Activated naive CD8-positive, alpha-beta T cell treated with anti-CD3 and anti-CD28 coated beads, Interleukin-2, amount 50 U/mL, for 24 hours (primary cell): Measurements from ENCODE around the gene ADO.

Experiments
- ATAC-seq: fragments of 150-1000 bp; cut with Tn5 transposase; one replicate; pipeline ENCODE4 v1.10.0; 2021
- DNase-seq: peaks from one replicate; pipeline ENCODE4 v3.0.0; 2021
- H3K27ac Mint-ChIP-seq: one replicate; pipeline ENCODE4 v1.8.0; 2021; ENCODE audit warnings: mild to moderate bottlenecking, mixed read lengths
- H3K27me3 Mint-ChIP-seq: one replicate; pipeline ENCODE4 v1.8.0; 2021; ENCODE audit warnings: mixed read lengths
- H3K36me3 Mint-ChIP-seq: one replicate; pipeline ENCODE4 v1.8.0; 2021; ENCODE audit warnings: low read depth, mixed read lengths
- H3K4me1 Mint-ChIP-seq: one replicate; pipeline ENCODE4 v1.8.0; 2021; ENCODE audit warnings: mixed read lengths
- H3K4me3 Mint-ChIP-seq: one replicate; pipeline ENCODE4 v1.8.0; 2021; ENCODE audit warnings: mild to moderate bottlenecking, moderate library complexity, mixed read lengths
- H3K9me3 Mint-ChIP-seq: one replicate; pipeline ENCODE4 v1.8.0; 2021; ENCODE audit warnings: mixed read lengths

Gene ADO

DNA sequence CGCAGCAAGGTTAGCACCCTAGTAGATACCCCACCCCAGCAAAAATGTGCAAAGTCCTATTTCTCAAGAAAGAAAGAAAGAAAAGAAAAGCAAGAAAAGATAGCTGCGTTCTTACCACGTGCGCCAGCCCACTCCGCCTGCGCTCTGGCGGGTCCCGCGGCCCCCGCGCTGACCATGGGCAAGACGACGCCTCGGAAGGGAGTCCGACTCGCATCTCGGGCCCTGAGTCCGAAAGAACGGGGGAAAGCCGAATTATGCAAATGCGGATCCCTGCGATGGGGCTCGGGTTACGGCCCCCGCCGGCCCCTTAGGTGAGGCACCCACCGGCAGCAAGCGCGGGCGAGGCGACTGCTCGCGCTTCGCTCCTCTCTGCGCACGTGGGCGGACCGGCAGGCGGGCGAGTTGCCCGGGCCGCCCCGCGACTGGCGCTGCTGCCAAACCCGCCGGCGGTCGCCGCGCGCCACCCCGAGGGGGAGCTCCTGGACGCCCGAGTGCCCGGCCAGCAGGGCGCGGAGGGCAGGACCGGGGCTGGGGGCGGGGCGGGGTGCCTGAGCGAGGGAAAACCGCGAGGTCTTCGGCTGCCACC, 14.0 kb downstream of the ADO start:
- Mint-ChIP-seq H3K9me3 (no peaks in the 10 kb centered on the region), H3K4me1 (peaks cover 38% of the 10 kb centered on the region), H3K4me3 (peak overlapping the region; percentile 94), H3K36me3 (peaks cover 28% of the 10 kb centered on the region), H3K27ac (peak overlapping the region; percentile 100), H3K27me3 (peaks cover 21% of the 10 kb centered on the region)
- ATAC-seq (no peak), DNase-seq (peak; percentile 74)

DNA sequence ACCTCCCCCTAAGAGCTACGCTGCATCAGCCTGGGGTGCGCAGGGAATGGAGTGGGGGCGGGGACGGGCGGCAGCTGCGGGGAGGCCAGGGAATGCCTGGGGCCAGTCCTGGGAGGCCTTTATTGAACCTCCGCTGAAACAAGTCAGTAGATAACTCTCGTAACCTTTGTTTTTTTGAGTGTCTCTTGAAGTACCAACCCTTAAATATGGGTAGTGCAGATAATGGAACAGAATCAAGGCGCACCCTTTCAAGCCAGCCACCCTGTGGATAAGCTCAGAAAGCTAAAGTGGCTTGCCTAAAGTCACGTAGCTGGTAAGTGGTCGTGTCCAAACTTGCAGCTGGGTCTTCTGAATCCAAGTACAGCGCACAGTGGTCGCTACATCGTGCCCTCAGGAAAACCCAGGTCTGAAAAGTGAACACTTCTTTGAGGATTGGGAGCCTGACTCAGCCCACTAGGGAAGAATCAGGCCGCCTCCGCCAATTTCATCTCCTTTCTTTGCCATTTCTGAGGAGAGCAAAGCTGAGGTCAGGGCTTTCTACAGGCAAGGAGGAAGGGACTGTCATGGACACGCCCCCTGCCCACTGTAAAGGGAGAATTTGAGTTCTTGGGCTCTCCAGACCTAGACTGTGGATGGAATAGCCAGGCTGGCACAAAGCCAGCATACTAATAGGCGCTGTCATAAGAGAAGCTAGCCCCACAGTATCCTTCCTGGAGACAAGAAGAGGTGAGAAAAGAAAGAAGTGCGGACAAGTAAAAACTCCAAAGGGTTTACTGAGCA, 14.8 kb downstream of the ADO start:
- ATAC-seq (no peak), DNase-seq (no peak)
- peak overlapping the region; percentile 57 for H3K4me3 Mint-ChIP-seq
- H3K27ac Mint-ChIP-seq: peak overlapping the region; percentile 65
- peaks cover 19% of the 10 kb centered on the region for H3K36me3 Mint-ChIP-seq
- no peaks in the 10 kb centered on the region for H3K9me3 Mint-ChIP-seq
- peaks cover 29% of the 10 kb centered on the region for H3K4me1 Mint-ChIP-seq
- H3K27me3 Mint-ChIP-seq: peaks cover 21% of the 10 kb centered on the region

DNA sequence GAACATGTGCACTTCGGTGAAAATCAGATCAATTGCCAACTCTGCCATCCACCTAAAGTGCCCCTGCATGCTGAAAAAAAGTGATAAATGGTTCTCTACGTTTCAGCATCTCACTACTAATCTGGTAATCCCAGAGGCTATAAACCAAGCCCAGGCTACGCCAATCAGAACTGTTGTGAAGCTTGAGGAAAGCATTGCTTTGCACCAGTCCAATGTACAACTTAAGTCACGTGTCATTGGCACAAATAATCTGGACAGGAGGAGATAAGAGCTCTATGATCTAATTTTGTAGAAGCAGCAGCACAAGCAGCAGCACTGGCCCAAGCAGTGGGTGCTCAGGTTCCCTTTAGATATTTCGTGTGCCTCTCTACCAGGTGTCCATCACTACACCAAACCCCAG, 16.1 kb downstream of the ADO start:
- H3K27ac Mint-ChIP-seq: no peak overlapping the region
- ATAC-seq: no peak
- H3K27me3 Mint-ChIP-seq: peaks cover 21% of the 10 kb centered on the region
- no peaks in the 10 kb centered on the region for H3K9me3 Mint-ChIP-seq
- no peak overlapping the region for H3K4me3 Mint-ChIP-seq
- H3K4me1 Mint-ChIP-seq: peaks cover 25% of the 10 kb centered on the region
- no peak for DNase-seq
- H3K36me3 Mint-ChIP-seq: peaks cover 8% of the 10 kb centered on the region

DNA sequence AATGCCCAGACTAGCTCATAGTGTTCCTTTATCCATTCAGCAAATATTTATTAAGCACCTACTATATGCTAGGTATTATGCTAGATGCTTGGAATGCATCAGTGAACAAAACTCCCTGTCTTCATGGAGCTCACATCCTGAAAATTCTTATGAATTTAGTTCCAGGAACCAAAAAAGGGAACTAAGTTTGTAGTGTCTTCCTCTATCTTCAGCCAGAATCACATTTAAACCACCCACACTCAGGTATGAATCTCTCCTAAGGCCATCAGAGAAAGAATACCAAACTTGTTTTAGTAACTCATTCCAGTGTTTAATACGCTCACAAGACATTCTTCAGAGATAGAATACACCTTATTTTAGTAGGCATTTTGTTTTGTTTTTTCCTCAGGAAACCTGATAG, 21.8 kb downstream of the ADO start:
- Mint-ChIP-seq H3K27ac (no peak overlapping the region), H3K27me3 (no peaks in the 10 kb centered on the region), H3K36me3 (no peaks in the 10 kb centered on the region), H3K4me3 (no peak overlapping the region), H3K4me1 (peaks cover under 1% of the 10 kb centered on the region), H3K9me3 (no peaks in the 10 kb centered on the region)
- no peak for DNase-seq
- ATAC-seq: no peak

DNA sequence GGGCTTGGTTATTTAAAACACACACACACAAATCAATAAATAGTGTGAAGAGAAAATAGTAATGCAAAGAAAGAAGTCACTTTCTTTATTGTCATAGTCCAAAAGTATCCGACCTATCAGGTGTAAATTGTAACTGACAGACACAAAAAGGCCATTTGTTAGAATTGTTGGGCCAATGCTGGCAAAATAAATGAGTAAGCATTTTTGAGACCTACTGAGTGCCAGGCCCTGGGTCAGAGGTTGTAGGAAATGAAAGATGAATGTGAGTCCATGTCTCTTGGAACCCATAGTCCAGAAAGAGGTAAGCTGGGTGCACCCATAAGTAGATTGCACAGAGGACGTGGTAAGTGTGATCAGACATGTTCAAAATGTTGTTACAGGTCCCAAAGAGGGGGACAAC, 25.1 kb downstream of the ADO start:
- Mint-ChIP-seq H3K4me3 (no peak overlapping the region), H3K27me3 (peaks cover 5% of the 10 kb centered on the region), H3K4me1 (peaks cover 3% of the 10 kb centered on the region), H3K36me3 (no peaks in the 10 kb centered on the region), H3K27ac (no peak overlapping the region), H3K9me3 (no peaks in the 10 kb centered on the region)
- DNase-seq (no peak), ATAC-seq (no peak)

DNA sequence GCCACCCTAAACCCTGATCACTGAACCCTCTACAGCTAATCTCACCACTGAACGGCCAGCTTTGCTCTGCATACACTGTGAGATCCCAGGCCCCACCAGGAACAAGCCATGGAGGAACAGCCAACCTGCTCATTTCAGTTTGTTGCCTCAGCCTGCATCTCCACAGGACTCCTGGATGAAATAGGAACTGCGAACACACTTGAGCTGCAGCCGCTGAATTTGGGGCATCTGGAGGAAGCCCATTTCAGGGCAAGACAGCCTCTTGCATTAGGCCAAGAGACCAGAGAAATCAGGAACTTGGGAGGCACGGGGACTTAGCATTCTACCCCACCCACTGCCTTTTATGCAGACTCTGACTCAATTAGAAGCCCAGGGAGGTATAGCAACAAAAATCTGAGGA, 26.2 kb downstream of the ADO start:
- no peak for DNase-seq
- peaks cover 3% of the 10 kb centered on the region for H3K4me1 Mint-ChIP-seq
- H3K27ac Mint-ChIP-seq: no peak overlapping the region
- no peaks in the 10 kb centered on the region for H3K36me3 Mint-ChIP-seq
- no peak overlapping the region for H3K4me3 Mint-ChIP-seq
- no peak for ATAC-seq
- peaks cover 5% of the 10 kb centered on the region for H3K27me3 Mint-ChIP-seq
- no peaks in the 10 kb centered on the region for H3K9me3 Mint-ChIP-seq

DNA sequence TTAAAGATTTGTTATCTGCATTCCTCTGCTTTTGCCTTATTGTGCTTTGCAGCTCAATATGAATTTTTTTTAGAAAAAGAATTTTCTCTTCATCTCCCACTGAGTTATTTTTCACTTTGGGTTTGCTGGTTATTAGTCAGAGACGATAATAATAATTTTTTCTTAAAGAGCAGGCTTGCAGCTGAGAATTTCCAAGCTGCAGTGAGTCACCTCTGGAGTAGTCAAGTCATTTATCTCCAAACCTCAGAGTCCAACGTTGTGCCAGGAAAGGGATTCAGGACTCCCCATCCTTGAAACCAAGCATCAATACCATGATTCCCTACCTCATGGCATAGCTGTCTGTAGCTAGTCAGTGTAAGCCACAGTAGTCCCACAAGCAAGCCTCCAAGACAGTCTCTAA, 26.8 kb downstream of the ADO start:
- H3K36me3 Mint-ChIP-seq: no peaks in the 10 kb centered on the region
- H3K4me3 Mint-ChIP-seq: no peak overlapping the region
- peaks cover 3% of the 10 kb centered on the region for H3K4me1 Mint-ChIP-seq
- ATAC-seq: no peak
- H3K27me3 Mint-ChIP-seq: peaks cover 5% of the 10 kb centered on the region
- DNase-seq: no peak
- no peaks in the 10 kb centered on the region for H3K9me3 Mint-ChIP-seq
- no peak overlapping the region for H3K27ac Mint-ChIP-seq

DNA sequence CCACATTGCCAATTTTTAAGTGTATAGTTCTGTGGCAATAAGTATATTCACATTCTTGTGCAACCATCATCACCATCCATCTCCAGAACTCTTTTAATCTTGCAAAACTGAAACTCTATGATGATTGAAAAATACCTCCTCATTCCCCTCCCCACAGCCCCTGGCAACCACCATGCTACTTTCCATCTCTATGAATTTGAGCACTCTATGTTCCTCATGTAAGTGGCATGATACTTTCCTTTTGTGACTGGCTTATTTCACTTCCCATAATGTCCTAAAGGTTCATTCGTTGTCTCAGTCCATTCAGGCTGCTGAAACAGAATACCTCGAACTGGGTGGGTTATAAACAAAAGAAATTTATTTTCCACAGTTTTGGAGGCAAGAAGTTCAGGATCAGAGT, 35.1 kb downstream of the ADO start:
- Mint-ChIP-seq H3K36me3 (no peaks in the 10 kb centered on the region), H3K27ac (no peak overlapping the region), H3K4me1 (peaks cover 13% of the 10 kb centered on the region), H3K9me3 (no peaks in the 10 kb centered on the region), H3K27me3 (peaks cover 22% of the 10 kb centered on the region), H3K4me3 (no peak overlapping the region)
- DNase-seq: no peak
- peak; percentile 38 for ATAC-seq

DNA sequence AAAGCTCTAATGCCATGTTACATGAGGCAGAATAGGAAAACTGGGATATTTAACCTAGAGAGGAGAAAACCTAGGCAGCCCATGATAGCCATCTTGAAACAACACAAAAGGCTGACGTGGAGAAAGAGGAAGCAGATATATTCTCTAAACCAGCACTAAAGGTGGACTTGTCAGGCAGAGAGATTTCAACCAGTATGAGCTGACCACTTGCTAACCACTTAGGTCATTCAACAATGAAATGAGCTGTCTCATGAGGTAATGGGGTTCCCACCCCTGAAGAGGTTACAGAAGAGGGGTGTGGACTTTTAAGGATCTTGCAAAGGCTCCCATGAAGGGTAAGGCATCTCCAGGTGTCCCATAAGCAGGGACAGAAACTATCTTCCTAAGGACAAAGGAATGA, 38.5 kb downstream of the ADO start:
- H3K4me1 Mint-ChIP-seq: peaks cover 26% of the 10 kb centered on the region
- no peak for ATAC-seq
- peaks cover 21% of the 10 kb centered on the region for H3K27me3 Mint-ChIP-seq
- peaks cover 15% of the 10 kb centered on the region for H3K9me3 Mint-ChIP-seq
- DNase-seq: no peak
- peaks cover 7% of the 10 kb centered on the region for H3K36me3 Mint-ChIP-seq
- H3K4me3 Mint-ChIP-seq: no peak overlapping the region
- no peak overlapping the region for H3K27ac Mint-ChIP-seq

DNA sequence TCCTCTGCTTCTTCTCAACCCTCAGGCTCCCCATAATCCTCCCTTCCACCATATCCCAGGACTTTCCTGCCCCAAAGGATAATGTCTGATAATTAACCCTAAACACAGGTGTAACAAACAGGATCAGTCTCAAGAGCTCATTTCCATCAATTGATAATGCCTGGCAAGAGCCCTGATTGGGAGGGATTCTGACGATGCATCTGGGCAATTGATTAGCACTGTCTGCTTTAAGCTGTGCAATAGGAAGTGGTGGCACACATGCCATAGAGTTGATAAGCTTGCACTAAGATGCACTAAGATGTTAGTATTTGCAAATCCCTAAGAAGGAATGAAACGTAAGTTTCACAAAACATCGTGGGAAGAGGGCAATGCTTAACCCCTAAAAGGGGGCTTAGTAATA, 39.1 kb downstream of the ADO start:
- Mint-ChIP-seq H3K36me3 (peaks cover 7% of the 10 kb centered on the region), H3K4me1 (peaks cover 26% of the 10 kb centered on the region)

DNA sequence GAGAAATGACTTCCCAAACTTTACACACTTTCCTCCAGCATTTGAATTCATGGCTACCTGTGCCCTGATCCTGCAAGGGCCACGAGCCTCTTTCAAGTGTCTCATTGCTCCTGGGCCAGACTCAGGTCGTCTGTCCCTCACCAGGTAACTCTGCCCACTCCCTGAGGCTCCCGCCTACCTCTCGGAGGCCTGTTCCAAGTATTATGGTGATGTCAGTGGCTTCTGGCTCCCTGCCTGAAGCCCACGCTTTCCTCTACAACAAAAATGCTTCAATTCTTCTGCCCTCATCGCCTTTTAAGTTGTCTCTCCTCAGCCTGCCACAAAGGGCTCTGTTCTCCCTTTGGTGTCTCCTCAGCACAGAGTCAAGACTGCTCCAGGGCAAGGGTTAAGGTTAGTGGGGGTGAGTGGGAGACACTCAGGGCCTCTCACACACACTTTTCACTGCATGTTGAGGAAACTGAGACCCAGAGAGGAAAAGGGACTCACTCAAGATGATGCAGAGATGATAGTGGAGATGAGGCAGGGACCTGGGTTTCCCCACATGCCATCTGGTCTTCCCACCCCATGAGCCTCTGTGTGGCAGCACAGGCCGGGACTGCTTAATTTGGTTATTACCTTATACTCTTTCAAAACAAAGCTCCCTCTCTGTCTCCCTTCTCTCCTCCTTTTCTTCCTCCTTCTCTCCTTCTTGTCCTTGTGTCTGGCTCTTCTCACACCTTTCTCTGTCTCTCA, 39.9 kb downstream of the ADO start:
- Mint-ChIP-seq H3K4me3 (peak overlapping the region; percentile 18), H3K9me3 (peaks cover 27% of the 10 kb centered on the region), H3K4me1 (peaks cover 23% of the 10 kb centered on the region), H3K27ac (peak overlapping the region; percentile 76), H3K36me3 (peaks cover 7% of the 10 kb centered on the region), H3K27me3 (peaks cover 23% of the 10 kb centered on the region)
- ATAC-seq (peak; percentile 89), DNase-seq (peak; percentile 12)

More for the DNA sequence above, 39.1 kb downstream of the ADO start:
- peaks cover 21% of the 10 kb centered on the region for H3K9me3 Mint-ChIP-seq
- H3K27me3 Mint-ChIP-seq: peaks cover 21% of the 10 kb centered on the region
- no peak for DNase-seq
- H3K27ac Mint-ChIP-seq: no peak overlapping the region
- ATAC-seq: no peak
- H3K4me3 Mint-ChIP-seq: no peak overlapping the region

DNA sequence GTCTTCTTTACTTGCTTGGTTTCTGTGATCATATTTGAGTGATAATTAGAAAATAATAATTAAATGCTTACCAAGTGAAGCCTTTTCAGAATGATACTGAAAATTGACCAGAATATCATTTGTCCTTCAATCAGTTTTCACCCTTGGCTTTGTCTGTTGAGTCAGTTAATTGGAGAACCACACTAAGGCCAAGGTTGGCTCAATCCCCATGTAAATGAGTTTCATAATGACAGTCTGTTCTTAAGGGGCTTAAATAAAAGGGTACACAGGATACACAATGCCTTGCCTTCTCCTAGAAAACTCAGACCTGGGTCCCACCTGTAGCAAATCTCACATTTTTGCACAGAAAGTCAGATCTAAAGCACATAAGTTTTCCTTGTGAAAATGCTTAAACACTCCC, 42.9 kb downstream of the ADO start:
- H3K27ac Mint-ChIP-seq: no peak overlapping the region

DNA sequence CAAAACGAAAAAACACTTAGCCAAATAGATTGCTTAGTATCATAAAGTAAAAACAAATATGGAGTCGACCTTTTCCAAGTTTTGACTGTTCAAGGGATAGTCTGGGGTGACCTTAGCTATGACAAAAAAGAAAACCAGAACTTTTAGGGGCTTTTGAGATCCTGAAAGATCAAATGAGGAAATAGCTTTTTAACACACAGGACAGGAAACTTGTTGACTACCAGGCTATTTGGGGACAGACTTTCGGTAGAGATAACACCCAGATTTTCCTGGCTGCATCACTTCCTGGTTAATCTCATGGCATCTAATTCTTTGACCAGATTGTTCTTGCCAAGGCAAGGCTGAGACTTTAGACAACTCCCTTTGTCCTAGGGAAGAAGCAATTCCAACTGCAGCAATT, 46.1 kb downstream of the ADO start:
- H3K4me1 Mint-ChIP-seq: peaks cover 55% of the 10 kb centered on the region
- H3K27me3 Mint-ChIP-seq: peaks cover 5% of the 10 kb centered on the region
- H3K27ac Mint-ChIP-seq: peak overlapping the region; percentile 60
- DNase-seq: no peak
- H3K36me3 Mint-ChIP-seq: peaks cover 7% of the 10 kb centered on the region
- H3K9me3 Mint-ChIP-seq: peaks cover 28% of the 10 kb centered on the region
- H3K4me3 Mint-ChIP-seq: no peak overlapping the region
- no peak for ATAC-seq

More for the DNA sequence above, 42.9 kb downstream of the ADO start:
- Mint-ChIP-seq H3K9me3 (peaks cover 28% of the 10 kb centered on the region), H3K36me3 (peaks cover 7% of the 10 kb centered on the region), H3K27me3 (peaks cover 16% of the 10 kb centered on the region), H3K4me1 (peaks cover 40% of the 10 kb centered on the region), H3K4me3 (no peak overlapping the region)
- ATAC-seq (no peak), DNase-seq (no peak)

DNA sequence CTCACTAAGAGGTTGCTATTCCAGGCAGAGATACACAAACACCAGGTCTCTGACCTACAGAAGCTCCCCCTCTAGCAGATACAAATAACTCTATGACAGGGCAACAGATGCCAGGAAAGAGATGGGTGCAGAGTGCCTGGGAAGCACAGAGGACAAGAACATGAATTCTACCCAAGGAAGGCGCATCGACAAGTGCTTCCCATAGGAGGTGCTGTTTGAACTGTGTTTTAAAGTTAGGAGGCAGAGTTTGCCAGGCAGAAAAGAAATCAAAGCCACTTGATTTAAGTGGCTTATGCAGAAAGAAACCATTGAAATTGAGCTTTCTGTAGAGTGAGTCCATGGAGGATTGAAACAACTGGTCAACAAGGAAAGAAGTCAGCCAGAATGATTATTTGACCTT, 46.9 kb downstream of the ADO start:
- Mint-ChIP-seq H3K9me3 (peaks cover 27% of the 10 kb centered on the region), H3K36me3 (peaks cover 7% of the 10 kb centered on the region), H3K4me3 (no peak overlapping the region), H3K27ac (peak overlapping the region; percentile 96), H3K4me1 (peaks cover 60% of the 10 kb centered on the region), H3K27me3 (peaks cover 5% of the 10 kb centered on the region)
- ATAC-seq (no peak), DNase-seq (no peak)
